HCEC 1CT (cell line): ENCODE measurements around the gene SORCS3.
"Not testable (repeated sequence)": the region's sequence is repeated elsewhere in the genome, so short reads cannot be mapped to it uniquely, and the experiment has no call there.

Experiments
- DNase-seq: peaks from one replicate; pipeline ENCODE4 v3.0.0-alpha.2; 2017

The SORCS3 gene

DNA sequence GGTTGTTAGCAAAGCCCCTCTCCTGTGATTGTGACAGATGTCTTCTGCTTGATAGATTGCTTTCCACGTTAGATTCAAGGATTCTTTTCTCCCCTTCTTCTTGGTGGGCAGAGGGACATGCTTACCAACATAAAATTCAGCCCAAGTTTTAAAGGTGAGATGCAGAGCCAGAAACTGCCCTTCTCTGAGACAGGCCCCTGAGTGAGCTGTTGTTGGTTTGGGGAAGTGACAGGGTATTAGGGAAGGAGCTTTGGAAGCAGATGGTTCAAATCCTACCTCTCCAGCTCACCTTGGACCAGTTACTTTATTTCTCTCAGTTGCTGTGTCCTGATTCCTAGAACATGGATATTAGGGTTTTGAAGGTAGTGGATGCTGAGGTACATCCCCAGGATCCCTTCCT, 53.0 kb downstream of the SORCS3 start:
- DNase-seq: no peak

DNA sequence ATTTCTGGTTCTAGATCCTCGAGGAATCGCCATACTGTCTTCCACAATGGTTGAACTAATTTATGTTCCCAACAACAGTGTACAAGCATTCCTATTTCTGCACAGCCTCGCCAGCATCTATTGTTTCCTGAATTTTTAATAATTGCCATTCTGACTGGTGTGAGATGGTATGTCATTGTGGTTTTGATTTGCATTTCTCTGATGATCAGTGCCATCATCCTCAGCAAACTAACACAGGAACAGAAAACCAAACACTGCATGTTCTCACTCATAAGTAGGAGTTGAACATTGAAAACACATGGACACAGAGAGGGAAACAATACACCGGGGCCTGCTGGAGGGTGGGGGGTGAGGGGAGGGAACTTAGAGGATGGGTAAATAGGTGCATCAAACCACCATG, 62.2 kb downstream of the SORCS3 start:
- DNase-seq: not testable (repeated sequence)

DNA sequence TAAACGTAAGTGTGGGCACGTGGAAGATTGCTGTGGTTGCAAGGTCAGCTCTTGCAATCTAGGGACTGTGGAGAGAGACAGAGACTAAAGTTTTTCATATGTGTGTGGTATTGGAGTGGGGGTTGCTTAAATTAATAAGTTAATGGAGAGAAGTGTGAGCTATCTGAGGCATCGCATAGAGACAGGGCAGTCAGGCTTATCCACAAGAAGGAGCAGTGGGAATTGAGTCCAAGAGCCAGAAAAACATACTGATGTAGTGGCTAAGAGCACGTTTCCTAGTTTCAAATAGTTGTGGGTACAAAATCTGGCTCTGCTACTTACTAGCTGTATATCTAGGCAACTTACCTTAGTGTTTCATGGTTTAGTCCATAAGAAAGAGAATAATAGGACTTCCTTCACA, 65.8 kb downstream of the SORCS3 start:
- no peak for DNase-seq

DNA sequence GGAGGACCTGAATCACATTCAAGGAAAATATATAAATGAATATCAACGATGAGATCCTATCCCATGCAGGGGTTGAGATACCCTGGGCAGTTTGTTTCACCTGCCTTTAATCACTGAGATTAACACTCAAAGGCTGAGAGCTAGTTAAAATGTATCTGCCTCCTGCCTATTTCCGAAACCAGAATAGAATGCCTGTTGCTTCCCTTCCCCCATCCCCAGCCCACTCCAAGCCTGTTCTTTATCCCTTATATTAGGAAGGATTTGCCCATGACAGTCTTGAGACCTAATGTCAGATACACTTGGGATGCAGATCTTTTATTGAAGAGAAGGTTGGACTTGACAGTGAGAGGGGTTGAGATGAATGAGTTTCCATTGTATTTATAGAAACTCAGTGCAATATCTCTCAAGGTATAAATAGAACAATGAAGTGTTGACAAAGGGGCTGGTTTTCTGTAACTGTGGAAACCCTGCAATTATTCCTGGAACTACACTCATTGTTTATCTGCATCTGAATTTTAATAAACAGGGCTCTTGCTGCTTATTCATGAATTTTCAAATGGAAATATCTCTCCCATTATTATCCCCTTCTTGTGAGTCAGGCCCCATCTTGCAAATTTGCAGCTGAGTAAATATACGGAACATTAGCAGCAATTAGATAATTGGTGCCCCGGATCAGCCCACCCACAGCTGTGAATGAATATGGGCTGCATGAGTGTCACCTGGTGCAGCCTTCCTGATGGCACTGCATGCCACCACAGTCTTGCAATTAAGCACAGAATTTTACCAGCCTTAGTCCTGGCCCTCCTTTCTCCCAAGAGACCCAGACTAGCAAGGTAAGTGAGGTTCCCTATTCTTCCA, 66.7 kb downstream of the SORCS3 start:
- DNase-seq: no peak

DNA sequence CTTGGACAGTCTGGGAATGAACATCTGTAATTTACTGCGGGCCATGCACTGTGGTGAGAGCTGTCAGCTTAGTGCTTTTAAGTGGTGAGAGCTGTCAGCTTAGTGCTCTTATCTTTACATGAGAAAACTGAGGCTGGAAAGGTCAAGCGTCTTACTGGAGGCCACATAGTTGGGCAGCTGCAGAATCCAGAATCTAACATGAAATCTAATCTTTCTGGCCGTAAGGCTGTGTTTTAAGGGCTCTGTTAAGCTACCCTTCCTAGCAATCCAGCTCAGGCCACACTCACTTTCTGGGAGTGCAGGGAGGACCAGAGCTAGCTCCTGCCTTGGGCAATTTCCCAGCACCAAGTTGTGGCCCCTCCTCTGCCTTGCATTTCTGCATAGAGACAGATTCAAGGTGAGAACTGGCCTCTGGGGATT, 70.2 kb downstream of the SORCS3 start:
- DNase-seq: no peak

DNA sequence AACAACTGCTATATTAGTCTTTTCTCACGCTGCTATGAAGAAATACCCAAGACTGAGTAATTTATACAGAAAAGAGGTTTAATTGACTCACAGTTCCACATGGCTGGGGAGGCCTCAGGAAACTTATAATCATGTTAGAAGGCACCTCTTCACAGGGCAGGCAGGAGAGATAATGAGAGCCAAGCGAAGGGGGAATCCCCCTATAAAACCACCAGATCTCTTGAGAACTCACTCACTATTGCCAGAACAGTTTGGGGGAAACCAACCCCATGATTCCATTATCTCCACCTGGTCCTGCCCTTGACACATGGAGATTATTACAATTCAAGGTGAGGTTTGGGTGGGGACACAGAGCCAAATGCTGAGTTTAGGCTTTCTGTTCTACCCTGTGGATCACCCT, 89.5 kb downstream of the SORCS3 start:
- DNase-seq: not testable (repeated sequence)

DNA sequence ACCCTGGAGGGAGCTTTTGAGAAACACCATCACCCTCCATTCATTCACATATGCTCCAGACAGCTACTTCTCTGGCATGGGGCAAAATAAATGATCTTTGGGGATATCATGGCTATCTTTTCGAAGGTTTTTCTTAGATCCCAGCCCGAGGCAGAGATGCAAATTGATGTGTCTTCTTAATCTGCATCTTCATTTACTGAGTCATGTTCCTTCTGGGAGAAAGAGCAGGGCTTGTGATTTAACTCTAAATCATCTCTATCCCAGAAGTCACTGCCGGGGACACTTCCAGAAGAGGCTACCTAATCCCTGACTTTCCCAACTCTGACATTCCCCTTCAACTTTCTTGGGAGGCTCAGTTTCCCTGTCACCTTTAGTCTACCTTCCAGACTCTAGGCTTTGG, 90.1 kb downstream of the SORCS3 start:
- DNase-seq: no peak

DNA sequence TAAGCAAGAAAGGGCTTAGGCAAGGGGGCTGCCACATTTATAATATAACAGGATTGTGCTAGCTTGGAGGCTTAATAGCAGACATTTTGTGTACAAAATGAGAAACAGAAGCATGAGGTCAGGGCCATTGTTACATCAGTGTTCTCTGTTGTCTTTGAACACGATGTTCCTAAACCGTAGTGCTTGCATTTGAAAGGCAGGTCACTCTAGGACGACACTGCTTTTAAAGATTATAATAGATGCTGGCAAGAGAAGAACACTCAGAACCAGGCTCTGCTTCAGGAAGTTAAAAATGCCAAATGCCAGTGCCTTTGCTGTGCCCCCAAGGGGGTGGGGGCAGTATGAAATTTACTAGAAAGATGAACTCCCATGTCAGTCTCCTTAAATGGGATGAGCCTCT, 91.1 kb downstream of the SORCS3 start:
- no peak for DNase-seq

DNA sequence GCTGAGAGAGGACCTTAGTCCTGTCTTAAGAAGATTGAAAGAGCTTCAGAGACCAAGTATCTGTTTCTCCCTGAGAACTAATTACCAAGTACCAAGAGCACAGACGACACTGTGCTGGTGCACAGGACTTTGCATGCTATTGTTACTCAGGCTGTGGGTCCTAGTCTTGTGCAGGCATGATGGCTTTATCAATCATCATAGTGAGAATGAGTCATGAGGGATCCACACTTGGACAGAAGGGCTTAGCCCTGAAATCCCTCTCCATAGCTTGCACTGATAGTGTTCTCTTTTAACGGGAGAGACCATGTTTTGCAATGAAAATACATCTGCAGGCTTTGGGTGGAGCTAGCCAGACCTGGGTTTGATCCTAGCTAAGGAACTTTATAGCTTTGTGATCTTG, 93.3 kb downstream of the SORCS3 start:
- DNase-seq: no peak

DNA sequence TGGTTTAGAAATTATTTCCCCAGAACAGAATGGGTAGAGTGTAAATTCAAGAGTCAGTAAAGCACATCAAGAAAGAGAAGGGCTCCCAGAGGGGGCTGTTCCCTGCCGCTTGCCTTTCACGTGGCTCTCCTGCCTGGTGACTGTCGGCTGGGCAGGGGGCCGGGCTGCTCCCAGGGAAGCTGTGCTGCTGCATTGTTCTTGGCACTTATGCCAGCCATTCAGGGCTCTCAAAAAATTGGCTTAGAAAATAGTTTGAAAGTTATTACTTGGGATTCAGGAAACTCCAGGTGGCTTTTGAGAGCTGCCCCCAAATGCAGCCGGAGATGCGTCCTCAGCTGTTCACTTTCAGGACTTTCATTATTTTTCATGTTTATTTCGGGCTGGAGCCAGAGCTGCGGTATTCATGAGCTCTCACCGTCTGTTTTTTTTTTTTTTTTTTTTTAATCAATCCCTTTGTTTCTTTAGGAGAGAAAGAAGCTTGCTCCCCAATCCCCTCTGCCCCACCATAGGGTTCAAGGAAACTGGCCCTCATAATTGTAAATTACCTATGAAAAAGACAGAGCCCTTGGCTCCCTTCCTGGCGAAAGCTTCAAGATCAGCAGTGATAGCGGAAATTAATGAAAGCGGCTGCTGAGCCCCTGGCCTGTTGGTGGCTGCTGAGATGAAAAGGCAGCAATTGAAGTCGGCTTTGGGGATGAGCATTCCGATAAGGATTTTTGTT, 94.1 kb downstream of the SORCS3 start:
- no peak for DNase-seq

DNA sequence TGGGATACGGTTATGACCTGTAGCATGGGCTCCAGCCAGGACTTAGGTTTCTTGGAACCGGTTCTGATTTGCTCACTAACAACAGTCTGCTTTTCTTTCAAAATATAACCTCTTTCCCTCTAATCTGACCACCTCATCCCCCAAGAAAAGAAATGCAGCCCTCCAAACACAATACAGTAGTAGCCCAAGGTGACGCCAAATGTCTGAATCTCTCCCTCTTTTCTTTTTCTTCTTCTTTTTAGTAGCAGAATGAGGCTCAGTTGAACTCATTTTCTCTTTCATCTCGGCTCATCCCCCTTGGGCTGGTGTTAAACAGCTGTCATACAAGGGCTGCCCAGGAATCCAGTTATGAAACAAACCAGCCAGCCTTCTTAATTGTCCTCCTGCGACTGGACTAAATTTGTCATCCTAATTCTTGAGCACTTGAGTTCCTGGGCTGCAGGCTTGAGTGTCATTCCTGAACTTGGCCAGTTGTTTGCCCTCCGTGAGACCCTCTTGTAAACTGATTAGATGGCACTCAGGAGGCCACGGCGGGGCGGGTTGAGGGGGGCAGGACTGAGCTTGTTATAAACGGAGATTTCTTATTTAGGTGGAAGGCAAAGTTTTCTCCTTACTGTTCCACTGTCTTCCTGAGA, 94.8 kb downstream of the SORCS3 start:
- DNase-seq: no peak

DNA sequence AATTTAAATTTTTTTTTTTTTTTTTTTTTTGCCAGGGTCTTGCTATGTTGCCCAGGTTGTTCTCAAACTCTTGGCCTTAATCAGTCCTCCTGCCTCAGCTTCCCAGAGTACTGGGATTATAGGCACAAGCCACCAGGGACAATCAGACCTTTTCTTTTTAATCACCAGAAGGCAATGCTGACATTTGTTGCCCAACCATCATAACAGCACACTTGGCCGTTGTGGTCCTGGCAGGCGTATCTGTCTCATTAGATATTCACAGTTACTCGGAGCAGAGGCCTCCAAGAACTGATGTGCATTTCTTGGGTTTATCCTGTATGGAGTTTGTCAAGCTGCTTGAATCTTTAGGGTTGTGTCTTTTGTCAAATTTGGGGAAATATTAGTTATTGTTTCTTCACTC, 100.0 kb downstream of the SORCS3 start:
- DNase-seq: no peak

DNA sequence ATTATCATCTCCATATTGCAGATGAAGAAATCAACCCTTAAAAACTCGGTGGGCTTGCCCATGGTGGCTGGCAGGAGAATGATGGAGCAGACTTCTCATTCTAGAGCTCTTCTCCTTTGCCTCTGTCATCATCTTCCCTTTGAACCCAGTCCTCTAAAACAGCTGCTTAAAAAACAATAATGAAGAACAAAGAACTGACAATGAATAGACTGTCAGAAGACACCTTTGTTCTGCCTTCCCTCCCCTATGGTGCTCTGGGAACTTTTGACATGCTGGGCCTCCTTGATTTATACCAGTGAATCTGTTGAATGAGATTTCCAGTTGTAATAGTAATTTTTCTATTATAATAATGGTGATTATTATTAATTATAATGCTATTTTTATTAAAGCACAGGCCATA, 103.0 kb downstream of the SORCS3 start:
- no peak for DNase-seq

DNA sequence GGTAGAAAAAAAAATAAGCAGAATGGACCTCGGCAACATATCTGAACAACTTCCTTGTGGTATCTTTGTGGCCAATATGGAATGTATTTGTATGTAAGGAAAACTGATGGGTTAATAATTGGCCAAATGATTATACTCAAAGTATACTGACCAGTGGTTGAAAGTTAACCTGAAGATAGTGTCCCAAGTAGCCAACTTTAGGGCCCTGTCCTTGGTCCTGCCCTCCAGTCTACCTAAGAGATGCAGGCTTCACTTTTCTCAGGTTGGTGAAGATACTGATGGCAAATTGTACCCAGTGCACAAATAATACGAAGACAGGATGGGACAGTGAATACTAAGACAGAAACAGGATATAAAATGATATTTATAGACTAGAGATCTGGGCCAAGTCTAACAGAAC, 109.2 kb downstream of the SORCS3 start:
- DNase-seq: no peak

DNA sequence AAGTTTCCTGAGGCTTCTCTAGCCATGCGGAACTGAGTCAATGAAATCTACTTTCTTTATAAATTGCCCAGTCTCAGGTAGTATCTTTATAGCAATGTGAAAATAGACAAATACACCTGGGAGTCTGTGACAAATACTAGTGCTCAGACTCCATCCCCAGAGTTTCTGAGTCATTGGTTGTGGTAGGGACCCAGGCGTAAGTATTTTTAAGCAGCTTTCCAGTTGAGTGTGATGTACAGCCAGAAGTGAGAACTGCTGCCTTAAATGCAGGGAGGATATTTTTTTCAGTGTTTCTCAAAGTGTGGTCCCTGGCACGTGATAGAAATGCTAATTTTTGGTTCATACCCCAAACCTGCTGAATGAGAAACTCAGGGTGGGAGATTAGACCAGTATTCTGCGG, 121.7 kb downstream of the SORCS3 start:
- no peak for DNase-seq

DNA sequence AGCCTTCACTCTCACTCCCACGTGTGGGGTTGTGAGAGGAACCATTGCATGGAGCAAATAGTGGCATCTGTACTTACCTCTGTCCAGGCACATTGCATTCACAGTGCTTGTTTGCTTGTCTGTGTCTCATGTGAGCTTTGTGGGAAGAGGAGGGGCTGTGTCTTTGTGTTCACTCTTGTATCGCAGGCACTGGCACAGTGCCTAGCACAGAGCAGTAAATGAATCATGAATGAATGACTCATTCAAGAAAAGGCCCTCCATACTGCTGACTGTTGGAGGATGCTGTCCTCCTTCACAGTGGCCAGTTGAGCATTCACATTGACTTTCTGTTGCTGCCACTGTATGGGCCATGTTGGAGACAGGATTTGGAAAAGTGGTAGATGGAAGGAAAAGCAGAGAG, 125.3 kb downstream of the SORCS3 start:
- no peak for DNase-seq

DNA sequence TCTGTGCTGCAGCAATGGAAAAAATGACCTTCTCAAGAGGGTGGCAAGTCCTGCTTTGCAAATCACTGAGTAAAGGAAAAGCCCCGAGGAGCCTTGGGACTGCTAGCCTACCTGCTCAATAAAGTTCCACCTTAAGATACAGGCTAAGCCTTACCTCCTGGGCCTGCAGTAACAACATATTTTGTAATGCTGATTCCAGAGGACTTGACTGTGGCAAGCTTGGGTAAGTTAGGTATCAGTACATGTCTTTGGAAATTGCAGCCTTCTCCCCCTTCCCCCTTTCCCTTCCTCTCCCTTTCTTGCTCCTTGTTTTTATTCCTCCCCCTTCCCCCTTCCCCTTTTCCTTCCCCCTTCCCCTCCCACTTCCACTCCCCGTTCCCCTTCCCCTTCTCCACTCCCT, 126.2 kb downstream of the SORCS3 start:
- no peak for DNase-seq

DNA sequence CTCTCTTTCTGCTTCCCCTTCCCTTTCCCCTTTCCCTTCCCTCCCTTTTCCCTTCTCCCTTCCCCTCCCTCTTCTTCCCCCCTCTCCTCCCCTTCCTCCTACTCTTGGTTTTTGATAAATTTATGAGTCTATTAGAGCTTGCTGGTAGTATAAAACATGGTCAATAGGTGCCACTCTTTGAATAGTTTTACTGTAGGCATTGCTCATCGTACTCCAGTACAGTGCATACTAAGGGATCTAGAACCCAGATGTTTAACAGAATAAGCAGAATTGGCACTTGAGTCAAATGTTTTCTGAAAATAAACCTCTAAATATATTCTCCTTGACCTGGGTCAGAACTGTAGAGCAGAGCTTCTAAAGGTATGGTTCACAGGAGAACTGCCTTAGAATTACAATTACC, 126.7 kb downstream of the SORCS3 start:
- no peak for DNase-seq

DNA sequence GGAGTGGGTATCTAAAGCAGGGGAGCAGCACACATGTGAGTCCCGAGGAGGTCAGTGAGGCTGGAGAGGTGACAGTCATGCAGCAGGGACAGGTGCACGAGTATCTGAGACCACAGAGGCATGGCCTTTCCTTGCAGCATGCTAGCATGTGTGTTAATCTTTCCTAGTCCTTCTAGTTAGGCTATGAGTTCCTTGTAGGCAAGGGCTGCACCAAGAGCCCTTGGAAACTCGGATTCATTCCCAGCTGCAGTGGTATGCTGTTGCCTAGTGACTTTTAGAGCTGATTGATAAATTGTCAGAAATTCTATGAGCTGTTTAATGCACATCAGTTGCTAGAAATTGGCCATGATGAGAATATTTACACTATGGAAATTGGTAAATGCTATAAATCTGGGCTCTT, 132.0 kb downstream of the SORCS3 start:
- no peak for DNase-seq

DNA sequence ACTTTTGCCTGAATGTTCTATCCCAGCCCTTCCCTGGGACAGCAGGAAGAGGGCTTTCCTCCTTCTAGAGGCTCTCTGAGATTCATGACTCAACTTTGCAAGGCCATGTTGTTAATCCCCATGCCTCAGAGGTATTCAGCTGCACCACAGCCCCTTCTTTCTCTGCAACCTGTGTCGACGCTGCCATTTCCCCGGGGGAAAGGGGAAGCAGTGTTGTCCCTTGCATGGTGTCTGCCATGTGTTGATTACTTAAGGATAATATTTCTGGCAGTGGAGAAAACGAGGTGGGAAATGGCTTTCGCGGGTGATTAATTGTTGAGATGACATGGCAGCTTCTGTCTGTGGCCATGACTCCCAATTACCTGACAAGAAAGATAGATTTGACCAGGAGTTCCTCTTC, 133.1 kb downstream of the SORCS3 start:
- no peak for DNase-seq

DNA sequence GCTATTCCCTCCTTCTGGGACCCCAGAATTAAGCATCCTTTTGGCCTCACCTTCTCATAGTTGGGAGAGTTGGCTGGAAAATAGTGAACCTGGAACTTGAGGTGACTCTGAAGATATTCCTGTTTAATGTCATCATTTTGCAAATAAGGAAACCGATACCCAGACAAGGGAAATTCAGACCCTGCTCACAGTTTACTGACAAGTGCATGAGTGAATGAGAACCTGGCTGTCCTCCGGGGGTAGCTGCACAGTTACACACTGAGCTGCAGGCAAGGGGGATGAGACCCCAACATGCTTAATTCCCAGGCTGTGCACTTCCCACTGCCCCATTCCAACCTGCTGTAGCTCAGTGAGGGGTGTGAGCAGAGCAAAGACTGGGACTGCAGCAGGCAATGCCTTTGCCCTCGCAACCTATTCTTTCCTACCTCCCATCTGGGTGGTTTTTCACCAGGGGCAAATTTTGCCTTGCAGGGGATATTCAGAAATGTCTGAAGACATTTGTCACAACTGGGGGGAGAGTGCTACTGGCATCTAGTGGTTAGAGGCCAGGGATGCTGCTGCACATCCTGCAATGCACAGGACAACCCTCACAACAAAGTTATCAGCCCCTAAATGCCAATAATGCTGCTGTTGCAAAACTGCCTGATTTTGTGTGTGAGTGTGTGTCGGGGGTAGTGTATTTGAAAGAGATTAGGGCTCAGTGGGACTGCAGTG, 136.2 kb downstream of the SORCS3 start:
- no peak for DNase-seq

DNA sequence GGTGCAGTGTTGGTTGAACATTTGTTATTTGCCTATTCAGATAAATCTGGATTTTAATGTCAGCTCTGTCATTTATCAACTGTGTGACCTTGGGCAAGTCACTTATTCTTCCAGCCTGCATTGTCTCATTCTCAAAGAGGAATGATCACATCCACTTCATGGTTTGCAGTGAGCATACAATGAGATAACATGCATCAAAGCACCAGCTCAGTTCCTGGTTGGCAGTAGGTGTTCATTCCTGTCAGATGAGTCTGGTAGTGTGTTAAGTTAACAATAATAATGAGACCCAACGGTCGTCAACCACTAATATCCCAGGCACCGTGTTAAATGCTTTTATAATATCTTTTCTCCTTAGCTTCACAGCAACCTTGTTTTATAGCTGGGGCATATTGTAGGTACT, 137.3 kb downstream of the SORCS3 start:
- no peak for DNase-seq

DNA sequence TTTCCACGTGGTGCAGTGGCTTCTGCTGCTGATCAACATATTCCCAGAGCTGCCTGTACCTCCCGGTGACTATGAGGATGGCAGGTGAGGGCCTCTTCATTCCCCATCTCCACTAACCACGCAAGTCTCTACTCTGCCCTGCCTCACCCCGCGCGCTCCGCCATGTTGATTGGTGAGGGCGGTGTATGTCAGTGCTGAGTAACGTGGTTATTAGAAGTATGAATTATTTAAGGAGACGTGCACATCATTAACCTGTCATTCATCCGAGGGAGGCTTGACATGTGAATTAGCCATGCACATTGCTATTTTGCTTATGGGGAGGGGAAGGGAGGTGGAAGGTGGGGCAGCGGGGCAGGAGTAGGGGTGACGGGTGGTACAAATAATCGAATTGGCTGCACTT, 138.6 kb downstream of the SORCS3 start:
- DNase-seq: no peak
